ENCODE data around the gene ZNF266. TPM values are rescaled to one million over a fixed set of nuclear protein-coding genes. Genes with fewer than 3 reads are reported as not detected.

The ZNF266 gene
- 30.4 and 31.0 TPM in 2 replicates for total RNA-seq

DNA sequence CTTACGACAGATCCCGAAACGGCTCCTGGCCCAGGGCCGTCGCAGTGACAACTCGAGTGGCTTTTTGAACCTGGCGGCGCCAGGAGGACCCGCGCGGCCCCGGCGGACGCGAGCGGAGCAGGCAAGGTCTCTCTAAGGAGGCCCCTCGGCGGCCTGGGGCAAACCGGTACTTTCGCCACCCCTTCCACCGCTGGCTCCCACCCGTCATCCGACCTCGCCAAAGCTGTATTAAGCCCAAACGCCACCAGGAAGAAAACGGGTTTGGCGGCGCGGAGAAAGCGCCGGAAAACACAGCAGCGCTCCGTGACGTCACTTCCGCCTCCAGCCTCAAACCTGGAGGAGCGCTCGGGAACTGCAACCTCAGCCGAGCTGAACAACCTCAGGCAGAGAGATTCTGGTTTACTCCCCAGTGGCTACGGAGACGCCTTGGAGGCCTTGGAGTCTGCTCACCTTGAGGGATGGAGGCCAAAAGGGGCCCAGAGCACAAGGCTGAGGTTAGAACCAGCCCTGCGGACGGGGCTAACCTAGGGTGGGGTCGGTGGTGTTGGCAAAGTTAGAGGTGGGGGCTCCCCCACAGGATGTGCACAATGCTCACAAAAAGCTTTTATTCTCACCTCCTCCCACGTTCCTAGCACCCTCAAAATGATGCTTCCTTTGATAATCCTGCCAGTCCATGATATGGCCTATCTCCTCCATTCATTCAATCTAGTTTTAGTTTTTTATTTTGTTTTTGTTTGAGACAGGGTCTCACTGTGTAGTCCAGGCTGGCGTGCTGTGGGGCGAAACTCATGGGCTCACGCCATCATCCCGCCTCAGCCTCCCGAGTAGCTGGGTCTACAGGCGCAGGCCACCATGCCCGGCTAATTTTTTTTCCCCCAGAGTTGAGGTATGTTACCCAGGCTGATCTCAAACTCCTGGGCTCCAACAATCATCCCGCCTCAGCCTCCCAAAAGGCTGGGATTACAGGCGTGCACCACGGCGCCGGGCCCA lies at the start of gene ZNF266:
Gene ZNF266, minus strand, starts transcription at position 295 of the 990 bp plus-strand sequence. CDS start 15,484 bp downstream, outside the sequence.
- intact Hi-C loops (cut with micrococcal nuclease), result loop anchor here (1.0 to 5.0 kb wide), 7 partner anchors 111 to 361 kb away; partner anchors contain the start of genes ZNF121, ZNF317, ZNF559 and ZNF561

DNA sequence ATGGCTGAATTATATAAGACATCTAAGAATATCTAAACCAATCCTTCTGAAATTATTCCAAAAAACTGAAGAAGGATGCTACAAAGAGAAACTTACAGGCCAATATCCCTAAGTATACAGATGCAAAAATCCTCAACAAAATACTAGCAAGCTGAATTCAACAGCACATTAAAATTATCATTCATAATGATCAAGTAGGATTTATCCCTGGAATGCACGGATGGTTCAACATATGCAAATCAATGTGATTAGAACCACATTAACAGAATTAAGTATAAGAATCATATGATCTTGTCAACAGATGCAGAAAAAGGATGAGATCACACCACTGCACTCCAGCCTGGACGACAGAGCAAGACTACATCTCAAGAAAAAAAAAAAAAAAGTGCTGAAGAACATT lies 49.8 kb upstream of the ZNF266 start:
- intact Hi-C loops (cut with micrococcal nuclease), result no loop called here

DNA sequence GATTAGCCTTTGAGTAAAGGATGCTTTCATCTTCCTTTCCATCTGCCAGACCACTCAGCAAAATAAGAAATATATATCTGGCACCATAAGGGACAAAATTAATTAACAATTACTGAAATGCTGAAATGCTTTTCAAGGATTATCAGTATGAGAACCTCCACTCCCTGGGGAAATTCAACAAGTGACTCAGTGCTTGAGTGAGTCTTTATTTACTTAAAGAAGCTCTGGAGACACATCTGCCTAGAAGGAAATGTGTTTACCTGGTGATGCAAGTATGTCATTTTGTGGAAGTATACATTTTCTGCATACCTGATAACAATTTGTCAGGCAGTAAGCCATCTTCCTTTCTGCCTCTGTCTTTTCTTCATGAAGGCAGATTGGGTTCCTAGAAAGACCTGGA lies 39.6 kb upstream of the ZNF266 start:
- intact Hi-C loops (cut with micrococcal nuclease), result no loop called here

DNA sequence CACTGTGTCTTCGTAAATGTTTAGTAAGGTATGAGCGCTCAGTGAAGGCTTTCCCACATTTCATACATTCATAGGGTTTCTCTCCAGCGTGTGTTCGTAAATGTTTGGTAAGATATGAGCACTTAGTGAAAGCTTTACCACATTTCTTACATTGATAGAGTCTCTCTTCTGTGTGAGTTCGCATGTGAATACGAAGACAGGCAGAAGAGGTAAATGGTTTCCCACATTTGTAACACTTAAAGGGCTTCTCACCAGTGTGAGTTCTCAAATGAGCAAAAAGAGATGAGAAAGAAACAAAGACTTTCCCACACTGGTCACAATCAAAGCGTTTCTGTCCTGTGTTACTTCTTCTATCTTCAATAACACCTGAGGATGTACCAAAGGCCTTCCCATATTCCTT lies 31.8 kb upstream of the ZNF266 start:
- intact Hi-C loops (cut with micrococcal nuclease), result no loop called here

DNA sequence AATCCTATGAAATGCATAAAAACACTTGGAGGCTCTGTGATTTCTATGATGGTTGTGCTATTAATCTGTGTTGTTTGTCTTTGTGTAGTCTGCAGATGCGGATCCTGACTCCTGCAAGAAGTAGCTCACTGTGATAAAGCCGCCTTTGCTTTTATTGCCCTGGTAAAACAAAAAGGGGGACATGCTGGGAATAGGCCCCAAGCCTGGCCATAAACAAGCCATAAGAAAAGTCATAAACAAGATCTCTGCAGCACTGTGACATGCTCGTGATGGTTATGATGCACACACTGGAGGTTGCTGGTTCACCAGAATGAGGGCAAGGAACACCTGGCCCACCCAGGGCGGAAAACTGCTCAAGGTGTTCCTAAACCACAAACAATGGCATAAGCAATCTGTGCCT lies 26.6 kb upstream of the ZNF266 start:
- intact Hi-C loops (cut with micrococcal nuclease), result no loop called here

DNA sequence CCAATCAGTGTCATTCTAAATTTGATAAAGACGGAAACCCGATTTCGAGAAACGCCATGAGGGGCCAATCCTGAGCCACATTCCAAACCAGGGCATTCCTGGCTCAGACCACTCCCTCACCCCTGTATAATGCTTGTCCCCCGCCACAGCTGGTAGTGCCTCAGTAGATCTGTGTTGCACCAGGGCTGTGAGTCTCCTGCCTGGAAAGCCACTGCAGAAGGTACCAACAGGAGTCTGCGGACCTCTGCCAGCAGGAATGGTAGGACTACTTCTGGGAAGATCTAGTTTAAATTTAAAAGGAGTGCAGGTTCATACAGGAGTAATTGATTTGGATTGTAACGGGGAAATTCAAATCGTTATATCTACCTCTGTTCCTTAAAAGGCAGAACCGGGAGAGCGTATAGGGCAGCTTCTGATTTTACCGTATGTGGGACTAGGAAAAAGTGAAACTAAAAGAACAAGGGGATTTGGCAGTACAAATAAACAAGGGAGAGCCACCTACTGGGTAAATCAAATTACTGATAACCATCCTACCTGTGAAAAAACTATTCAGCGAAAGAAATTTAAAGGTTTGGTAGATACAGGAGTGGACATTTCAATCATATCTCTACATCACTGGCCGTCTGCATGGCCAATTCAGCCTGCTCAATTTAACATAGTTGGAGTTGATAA lies 20.8 kb upstream of the ZNF266 start:
- intact Hi-C loops (cut with micrococcal nuclease), result no loop called here

DNA sequence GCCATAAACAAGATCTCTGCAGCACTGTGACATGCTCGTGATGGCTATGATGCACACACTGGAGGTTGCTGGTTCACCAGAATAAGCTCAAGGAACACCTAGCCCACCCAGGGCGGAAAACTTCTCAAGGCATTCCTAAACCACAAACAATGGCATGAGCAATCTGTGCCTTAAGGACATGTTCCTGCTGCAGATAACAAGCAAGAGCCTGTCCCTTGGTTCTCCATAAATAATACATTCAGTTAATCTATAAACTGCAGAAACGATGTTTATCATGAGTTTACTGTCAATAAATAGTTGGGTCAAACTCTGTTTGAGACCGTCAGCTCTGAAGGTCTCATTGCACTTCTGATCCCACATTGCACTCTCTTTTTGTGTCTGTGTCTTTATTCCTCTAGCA lies 18.6 kb upstream of the ZNF266 start:
- intact Hi-C loops (cut with micrococcal nuclease), result no loop called here

DNA sequence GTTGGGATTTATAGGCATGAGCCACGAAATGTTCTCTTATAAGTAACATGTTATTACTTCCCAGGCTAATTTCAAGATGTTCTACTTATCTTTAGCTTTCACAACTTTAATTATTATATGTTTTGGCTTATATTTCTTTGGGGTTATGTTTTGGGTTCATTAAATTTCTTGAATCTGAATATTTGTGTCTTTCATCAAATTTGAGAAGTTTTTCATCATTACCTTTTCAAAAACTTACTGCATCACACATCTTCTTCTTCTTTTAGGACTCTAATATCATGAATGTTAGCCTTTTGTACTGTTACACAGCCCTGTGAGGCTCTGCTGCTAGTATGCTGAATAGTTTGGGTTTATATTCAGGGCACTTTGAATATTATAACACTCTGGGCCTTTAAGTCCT lies 9.7 kb upstream of the ZNF266 start:
- intact Hi-C loops (cut with micrococcal nuclease), result no loop called here

DNA sequence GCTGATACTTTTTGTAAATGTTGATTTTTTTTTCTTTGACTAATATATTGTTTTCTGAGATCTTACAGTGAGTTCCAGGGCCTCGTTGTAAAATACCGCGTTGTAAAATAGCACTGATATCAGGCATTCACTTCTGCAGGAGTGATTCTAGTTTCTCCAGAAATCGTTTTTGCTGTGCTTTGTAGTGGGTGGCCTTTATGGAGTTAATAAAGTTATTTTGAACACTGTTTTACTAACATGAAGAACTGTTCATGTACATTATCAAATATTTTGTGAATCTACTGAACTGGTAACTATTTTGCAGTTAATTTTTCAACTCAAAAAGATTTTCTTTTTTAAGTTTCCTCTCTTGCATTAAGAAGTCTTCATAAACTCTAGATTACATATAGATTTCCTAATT lies 985 bp upstream of the ZNF266 start:
- intact Hi-C loops (cut with micrococcal nuclease), result loop anchor here (5.0 kb wide), 1 partner anchor 146 kb away; the partner anchor contains the start of gene ZNF121

DNA sequence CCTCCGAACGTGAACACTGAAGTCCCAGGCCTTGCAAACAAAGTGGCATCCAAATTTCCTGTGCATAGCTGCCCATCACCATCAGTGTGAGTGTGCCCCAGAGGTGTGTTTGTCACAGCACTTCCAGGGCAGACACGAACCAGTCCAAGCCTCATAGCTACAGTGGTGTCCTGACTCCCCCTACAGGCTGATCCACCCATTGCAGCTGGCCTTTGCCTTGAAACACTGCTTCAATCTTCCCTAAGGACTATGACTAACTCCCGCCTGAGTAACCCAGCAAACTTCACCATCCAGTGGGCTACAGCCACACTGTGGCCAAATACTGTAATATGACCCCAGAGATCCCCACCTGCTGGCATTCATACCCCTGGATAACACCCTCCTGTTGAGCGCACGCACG lies 3.9 kb downstream of the ZNF266 start:
- intact Hi-C loops (cut with micrococcal nuclease), result no loop called here

DNA sequence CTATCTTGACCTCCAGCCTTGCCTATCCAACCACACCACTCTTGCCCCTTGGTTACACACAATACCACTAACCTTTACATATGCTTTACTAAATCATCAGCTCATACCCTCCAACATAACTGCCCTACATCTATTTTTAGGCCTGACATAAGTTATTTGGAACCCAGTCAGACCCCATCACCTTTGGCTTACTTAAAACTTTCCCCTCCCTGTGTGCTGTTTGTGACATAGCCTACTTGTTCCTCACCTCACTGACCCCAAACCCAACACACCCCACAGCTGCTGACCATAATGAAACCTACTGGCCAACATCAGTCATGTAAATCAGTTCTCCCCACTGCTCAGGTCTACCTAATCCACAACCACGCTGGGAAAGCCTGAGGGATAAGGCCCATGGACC lies 4.9 kb downstream of the ZNF266 start:
- intact Hi-C loops (cut with micrococcal nuclease), result no loop called here

DNA sequence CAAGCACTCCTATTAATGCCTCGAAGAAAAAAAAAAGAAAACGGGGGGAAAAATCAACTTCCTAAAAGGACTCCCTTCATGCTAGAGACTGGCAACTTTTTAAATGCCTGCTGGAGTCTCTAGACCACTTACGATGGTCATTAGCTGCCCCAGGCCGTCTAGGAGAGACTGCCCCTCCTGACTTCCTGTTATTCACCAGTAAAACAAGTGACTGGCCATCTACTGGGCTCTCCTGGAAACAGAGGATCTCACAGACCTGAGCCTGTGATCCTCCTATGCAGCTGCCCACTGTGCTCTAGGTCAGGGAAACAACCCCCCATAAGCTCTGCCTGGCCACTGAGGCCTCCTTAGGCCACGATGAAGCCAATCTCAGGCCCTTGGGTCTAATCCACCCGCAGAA lies 7.4 kb downstream of the ZNF266 start:
- intact Hi-C loops (cut with micrococcal nuclease), result no loop called here

DNA sequence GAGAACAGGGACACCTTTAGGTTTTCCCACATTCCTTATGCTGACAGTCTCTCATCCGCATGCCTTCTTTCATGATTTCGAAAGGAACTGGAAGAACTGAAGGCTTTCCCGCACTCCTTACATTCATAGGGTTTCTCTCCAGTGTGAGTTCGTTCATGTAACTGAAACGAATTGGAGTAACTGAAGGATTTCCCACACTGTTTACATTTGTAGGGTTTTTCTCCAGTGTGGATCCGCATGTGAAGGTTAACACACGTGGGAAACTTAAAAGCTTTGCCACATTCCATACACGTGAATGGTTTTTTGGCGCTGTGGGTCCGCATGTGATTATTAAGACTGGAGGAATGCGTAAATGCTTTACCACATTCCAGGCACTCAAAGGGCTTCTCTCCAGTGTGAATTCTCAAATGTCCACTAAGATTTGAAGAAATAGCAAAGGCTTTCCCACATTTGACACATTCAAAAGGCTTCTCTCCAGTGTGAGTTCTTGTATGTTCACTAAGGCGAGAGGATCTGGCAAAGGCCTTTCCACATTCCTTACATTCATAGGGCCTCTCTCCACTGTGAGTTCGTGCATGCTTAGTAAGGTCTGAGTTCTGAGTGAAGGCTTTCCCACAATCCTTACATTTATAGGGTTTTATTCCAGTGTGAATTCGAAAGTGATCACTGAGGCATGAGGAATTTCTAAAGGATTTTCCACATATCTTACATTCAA lies 22.0 kb downstream of the ZNF266 start:
- intact Hi-C loops (cut with micrococcal nuclease), result no loop called here

DNA sequence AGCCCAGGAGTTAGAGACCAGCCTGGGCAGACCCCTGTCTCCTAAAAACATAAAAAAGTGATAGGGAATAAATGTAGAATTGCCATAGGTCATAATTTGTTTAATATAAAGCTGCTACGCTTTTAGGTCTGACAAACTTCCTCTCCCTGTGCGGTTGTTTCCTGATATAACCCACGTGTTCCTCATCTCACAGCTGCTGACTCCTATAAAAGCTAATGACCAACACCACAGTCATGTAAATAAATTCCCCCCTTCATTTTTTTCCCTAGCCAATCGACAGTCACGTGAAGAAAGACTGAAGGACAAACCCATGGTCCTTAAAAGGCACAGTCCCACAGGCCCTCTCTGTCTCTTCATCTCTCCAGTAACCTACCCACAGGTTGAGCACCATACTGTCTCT lies 27.5 kb downstream of the ZNF266 start:
- intact Hi-C loops (cut with micrococcal nuclease), result no loop called here

DNA sequence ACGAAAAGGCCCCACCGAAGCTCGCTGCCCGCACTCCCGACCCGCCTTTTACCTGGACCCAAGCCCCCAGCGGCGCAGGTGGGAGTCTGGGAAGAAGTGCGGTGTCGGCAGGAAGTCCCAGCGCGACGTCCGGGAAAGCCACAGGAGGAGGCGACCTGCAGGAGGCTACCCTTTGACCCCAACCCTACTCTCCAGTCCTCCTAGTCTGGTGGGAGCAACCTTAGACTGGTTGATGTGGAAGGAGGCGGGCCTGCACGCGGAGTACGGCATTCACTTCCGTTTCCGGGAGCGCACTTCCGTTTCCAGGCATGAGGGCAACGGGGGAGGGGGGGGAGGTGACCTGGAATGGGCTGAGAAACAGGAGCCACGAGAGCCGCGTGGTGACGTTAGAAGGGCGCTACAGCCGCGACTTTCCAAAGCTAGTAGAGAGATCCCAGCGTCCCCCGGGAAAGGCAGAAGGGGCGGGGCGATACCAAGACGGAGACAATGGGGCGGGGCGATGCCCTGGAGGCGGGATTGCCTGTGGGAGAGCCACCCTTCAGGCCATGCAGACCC lies 28.5 kb downstream of the ZNF266 start:
- intact Hi-C loops (cut with micrococcal nuclease), result no loop called here

DNA sequence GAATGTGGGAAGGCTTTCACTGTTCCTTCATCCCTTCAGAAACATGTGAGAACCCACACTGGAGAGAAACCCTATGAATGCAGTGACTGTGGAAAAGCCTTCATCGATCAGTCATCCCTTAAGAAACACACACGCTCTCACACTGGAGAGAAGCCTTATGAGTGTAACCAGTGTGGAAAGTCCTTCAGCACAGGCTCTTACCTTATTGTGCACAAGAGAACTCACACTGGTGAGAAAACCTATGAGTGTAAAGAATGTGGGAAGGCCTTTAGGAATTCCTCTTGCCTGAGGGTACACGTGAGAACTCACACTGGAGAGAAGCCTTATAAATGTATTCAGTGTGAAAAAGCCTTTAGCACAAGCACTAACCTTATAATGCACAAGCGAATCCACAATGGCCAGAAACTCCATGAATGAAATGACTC lies 54.0 kb downstream of the ZNF266 start:
- intact Hi-C loops (cut with micrococcal nuclease), result no loop called here

DNA sequence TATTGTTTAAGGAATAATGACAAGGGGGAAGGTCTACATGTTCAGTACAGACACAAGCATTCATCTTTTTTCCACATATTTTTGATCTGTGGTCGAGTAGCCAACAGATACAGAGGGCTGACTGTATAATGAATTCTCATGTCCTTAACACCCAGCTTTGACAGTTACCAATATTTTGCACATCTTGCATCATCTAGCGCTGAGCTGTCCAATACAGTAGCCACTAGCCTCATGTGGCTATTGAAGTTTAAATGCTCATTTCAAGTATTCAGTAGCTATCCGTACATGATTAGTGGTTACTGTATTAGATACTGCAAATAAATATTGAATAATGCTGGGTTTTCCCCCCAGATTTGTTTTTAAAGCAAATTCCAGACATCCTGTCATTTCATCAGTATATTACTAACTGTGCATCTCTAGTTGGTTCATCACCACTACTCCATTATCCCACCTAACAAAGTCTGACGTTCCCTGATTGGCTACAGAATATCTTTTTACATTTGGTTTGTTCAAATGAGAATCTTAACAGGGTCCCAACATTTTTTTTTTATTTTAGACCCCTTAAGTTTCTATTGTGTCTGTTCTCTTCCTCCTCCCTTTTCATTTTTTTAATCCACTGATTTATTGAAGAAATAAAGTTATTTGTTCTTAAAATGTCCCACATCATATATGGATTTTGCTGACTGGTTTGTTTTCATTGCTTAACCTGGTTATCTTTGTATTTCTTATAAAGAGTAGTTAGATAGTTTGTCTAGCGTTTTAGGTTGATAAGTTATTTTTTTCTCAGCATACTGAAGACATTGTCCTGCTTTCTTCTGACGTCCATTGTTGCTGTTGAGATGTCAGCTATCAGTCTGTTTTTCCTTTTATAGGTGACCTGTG lies 64.4 kb downstream of the ZNF266 start:
- intact Hi-C loops (cut with micrococcal nuclease), result no loop called here

DNA sequence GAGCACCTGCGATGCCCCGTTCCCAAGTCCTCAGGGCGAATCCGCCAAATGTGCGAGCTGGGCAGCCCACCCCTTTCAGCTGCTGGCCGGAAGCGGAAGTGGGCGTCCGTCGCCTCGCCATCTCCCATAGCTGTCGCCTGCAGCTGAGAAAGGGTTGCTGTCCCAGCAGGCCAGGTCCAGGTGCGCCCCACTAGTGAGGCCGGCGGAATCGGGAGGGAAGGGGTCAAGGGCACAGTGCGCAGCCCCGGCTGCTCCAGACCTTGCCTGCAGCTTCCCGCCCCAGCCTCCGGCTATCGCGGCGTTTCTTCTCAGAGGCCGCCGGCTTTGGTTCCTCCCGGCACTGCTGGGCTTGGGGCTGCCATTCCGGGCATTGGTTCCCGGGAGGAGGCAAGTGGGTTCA lies 72.5 kb downstream of the ZNF266 start, which contains the start of gene ZNF177:
Gene ZNF177, plus strand, starts transcription at position 109 of the 400 bp plus-strand sequence. CDS start 15,299 bp downstream, outside the sequence.
- intact Hi-C loops (cut with micrococcal nuclease), result no loop called here

Measured in T-helper 2 cell treated with Interferon-gamma antibody and Interleukin-4, amounts not matched to agents 100 ng/mL and 5 ng/mL, for 36 hours (primary cell).